Measurements from ENCODE around the gene U2AF2. TPM values are rescaled to one million over a fixed set of nuclear protein-coding genes. Genes with fewer than 3 reads are reported as not detected.

The U2AF2 gene
- polyA plus RNA-seq, 3 donors, result 5.3 to 166 (median 5.4) TPM

DNA sequence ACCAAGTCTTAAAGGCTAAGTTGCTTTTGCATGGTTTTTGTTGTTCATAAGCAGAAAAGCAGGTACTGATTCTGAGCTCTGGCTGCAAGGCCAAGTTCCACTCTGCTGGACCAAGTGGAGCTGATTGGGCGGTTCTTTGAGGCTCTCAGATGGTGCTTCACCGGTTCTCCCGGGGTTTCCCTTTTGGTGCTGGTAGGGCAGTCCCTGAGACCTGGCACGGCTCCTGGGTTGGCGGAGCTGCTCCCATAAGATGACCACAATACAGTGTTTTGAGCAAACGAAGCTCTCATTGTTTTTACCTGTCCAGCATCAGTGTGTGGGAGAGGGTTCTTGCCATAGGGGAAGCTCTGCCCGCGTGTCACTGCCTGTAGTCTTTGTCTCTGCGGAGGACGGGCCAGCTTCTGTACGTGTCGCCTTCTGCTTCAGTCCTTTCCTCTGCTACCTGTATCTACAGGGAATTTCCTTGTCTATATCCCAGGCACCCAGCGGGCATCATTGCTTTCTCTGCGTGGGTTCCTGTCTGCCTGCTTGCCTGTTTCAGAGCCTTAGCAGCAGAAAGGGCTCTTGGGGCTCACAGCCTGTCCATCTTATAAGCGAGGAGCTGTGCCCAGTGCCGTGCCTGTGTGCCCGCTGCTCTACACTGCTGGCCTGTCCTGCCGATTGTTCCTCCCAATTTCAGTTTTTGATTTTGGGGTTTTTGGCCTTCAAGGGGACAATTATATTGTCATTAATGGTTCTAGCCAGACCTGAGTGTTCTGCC, 2.3 kb downstream of the U2AF2 start:
- Histone ChIP-seq H2AFZ (ENCODE audit: insufficient read depth, low read depth, low read length, poor library complexity, severe bottlenecking) (no peak overlapping the region), H3K27ac (ENCODE audit: low read depth in 1 of 2, low read length in 2 of 2) (peak overlapping the region in 1 of 2 donors; percentile 94), H3K4me3 (replicated peaks in 1 of 3; ENCODE audit: low read depth in 2 of 3, low read length in 3 of 3) (peak overlapping the region in 1 of 3 experiments; percentile 86), H3K4me2 (replicated peaks; ENCODE audit: extremely low read depth, low read length, poor library complexity, severe bottlenecking) (peak overlapping the region; percentile 84), H3K9me3 (replicated peaks in 1 of 2; ENCODE audit: control insufficient read depth in 1 of 2, insufficient read depth in 1 of 2, low read length in 2 of 2) (no peaks in the 10 kb centered on the region), H3K79me2 (ENCODE audit: insufficient read depth, low read length) (peaks cover 72% of the 10 kb centered on the region), H3K27me3 (ENCODE audit: control insufficient read depth in 2 of 2, insufficient read depth in 2 of 2, low read length in 2 of 2) (no peaks in the 10 kb centered on the region), H3K4me1 (ENCODE audit: control insufficient read depth in 1 of 2, insufficient read depth in 2 of 2, low read length in 2 of 2) (peaks cover 33 to 49% of the 10 kb centered on the region in 2 donors), H4K20me1 (ENCODE audit: insufficient read depth, low read length) (peaks cover 70% of the 10 kb centered on the region), H3K9ac (ENCODE audit: insufficient read depth, low read length, poor library complexity, severe bottlenecking) (no peak overlapping the region), H3K36me3 (replicated peaks in 1 of 2; ENCODE audit: control insufficient read depth in 1 of 2, insufficient read depth in 2 of 2, low read length in 2 of 2) (peaks cover 25 to 47% of the 10 kb centered on the region in 2 donors)
- peaks cover 32% of the 10 kb centered on the region for H3K4me1 Mint-ChIP-seq
- no peaks in the 10 kb centered on the region for H3K9me3 Mint-ChIP-seq
- H3K27me3 Mint-ChIP-seq (ENCODE audit: low read depth in 3 of 3), result peaks cover 0 to 2% (median 1%) of the 10 kb centered on the region in 3 donors
- DNase-seq, result peak in 1 of 3 donors; percentile 11
- intact Hi-C loops (cut with micrococcal nuclease), result loop anchor here (2.0 to 10.0 kb wide), 2 partner anchors 14 to 1462 kb away; partner anchors contain the start of gene TSEN34 (in 1 of the 2)
- 71% methylated on average over 13 of the region's 18 CpGs for WGBS (ENCODE audit: insufficient coverage)
- peak overlapping the region in 6 of 7 donors; percentile 54 to 78 (median 66) for H3K27ac Mint-ChIP-seq
- H3K36me3 Mint-ChIP-seq, result peaks cover 28 to 36% of the 10 kb centered on the region in 2 donors
- no peak for TF ChIP-seq CTCF (IDR thresholded peaks at IDR 0.05)
- H3K4me3 Mint-ChIP-seq, result peak overlapping the region in 1 of 2 donors; percentile 26

- Mint-ChIP-seq H3K4me3 (no peak overlapping the region), H3K36me3 (peaks cover 44 to 51% of the 10 kb centered on the region in 2 donors), H3K4me1 (peaks cover 31% of the 10 kb centered on the region), H3K27me3 (ENCODE audit: low read depth in 3 of 3) (peaks cover 0 to 2% (median 1%) of the 10 kb centered on the region in 3 donors), H3K9me3 (no peaks in the 10 kb centered on the region), H3K27ac (peak overlapping the region in 3 of 7 donors; percentile 11 to 74 (median 57))
- Histone ChIP-seq H3K27ac (ENCODE audit: low read depth in 1 of 2, low read length in 2 of 2) (peak overlapping the region in 1 of 2 donors; percentile 30), H3K4me2 (replicated peaks; ENCODE audit: extremely low read depth, low read length, poor library complexity, severe bottlenecking) (no peak overlapping the region), H3K4me1 (ENCODE audit: control insufficient read depth in 1 of 2, insufficient read depth in 2 of 2, low read length in 2 of 2) (peaks cover 26 to 40% of the 10 kb centered on the region in 2 donors), H3K79me2 (ENCODE audit: insufficient read depth, low read length) (peaks cover 90% of the 10 kb centered on the region), H3K9me3 (replicated peaks in 1 of 2; ENCODE audit: control insufficient read depth in 1 of 2, insufficient read depth in 1 of 2, low read length in 2 of 2) (no peaks in the 10 kb centered on the region), H3K9ac (ENCODE audit: insufficient read depth, low read length, poor library complexity, severe bottlenecking) (no peak overlapping the region), H4K20me1 (ENCODE audit: insufficient read depth, low read length) (peaks cover 88% of the 10 kb centered on the region), H3K4me3 (replicated peaks in 1 of 3; ENCODE audit: low read depth in 2 of 3, low read length in 3 of 3) (no peak overlapping the region), H3K27me3 (ENCODE audit: control insufficient read depth in 2 of 2, insufficient read depth in 2 of 2, low read length in 2 of 2) (no peaks in the 10 kb centered on the region), H2AFZ (ENCODE audit: insufficient read depth, low read depth, low read length, poor library complexity, severe bottlenecking) (no peak overlapping the region), H3K36me3 (replicated peaks in 1 of 2; ENCODE audit: control insufficient read depth in 1 of 2, insufficient read depth in 2 of 2, low read length in 2 of 2) (peaks cover 43 to 65% of the 10 kb centered on the region in 2 donors)
- no peak for TF ChIP-seq CTCF (IDR thresholded peaks at IDR 0.05)
- DNase-seq, result no peak
- WGBS (ENCODE audit: insufficient coverage), result 96% methylated on average over 35 of the region's 37 CpGs
- intact Hi-C loops (cut with micrococcal nuclease), result loop anchor here in 1 of 2 donors (10.0 kb wide), 1 partner anchor 1464 kb away; the partner anchor contains the start of gene TSEN34
Measured at GRCh38 chr19:55658846-55659459, 4.1 kb downstream of the U2AF2 start.

Measured in CD14-positive monocyte (primary cell).